HL-60 (cell line): ENCODE results near the gene APH1B.

Experiments
- CTCF ChIP-seq: IDR thresholded peaks from one replicate; pipeline ENCODE4 v1.5.1; 2011; ENCODE audit warnings: low read length, control low read depth, inconsistent platforms; ENCODE audit not compliant: insufficient read depth
- POLR2AphosphoS5 ChIP-seq: IDR thresholded peaks from 2 replicates; pipeline ENCODE4 v1.6.1; 2012; ENCODE audit warnings: low read depth
- REST ChIP-seq: IDR thresholded peaks from 2 replicates; pipeline ENCODE4 v1.6.1; 2012; ENCODE audit warnings: low read depth; ENCODE audit not compliant: insufficient replicate concordance

DNA sequence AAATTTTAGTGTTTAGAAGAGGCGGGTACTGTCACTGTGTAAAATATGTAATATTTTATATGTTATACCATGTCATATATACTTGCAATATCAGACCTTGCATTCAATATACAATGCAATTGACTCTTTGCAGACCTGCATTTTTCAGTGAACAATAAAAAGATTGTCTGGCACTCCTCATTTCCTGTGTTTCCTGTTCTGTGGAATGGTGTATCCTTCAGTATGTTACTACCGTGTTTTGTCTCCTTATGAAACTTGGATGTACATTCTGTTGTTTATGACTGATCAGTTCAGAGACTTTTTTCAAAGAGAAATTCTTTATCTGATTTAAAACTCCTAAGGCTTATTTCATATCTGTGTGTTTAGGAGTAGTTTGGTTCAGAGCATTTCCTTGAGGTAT, 31.5 kb downstream of the APH1B start:
- no peak for TF ChIP-seq CTCF
- no peak for TF ChIP-seq POLR2AphosphoS5
- TF ChIP-seq REST, result no peak
